ENCODE results near the gene FAM199X. TPM values are rescaled to one million over a fixed set of nuclear protein-coding genes. Genes with fewer than 3 reads are reported as not detected.

FAM199X gene
- total and polyA plus RNA-seq, 2 donors (not counting 3 experiments of a cell fraction or from before 2014, with no cell fraction given) = 4.0 to 16.8 TPM

GRCh38 chrX:104172121-104172520, 5.9 kb downstream of the FAM199X start:
- no peaks in the 10 kb centered on the region for H3K9me3 ChIP-seq (replicated peaks; ENCODE audit: control insufficient read depth, insufficient read depth, low read length)
- FAIRE-seq (no peak), DNase-seq (ENCODE audit: low read depth, low spot score) (no peak)
- ChIA-PET CTCF (interaction anchor here (0.6 kb wide), 1 partner anchor 147 kb away, joined by 3 read pairs; no protein-coding TSS in a partner anchor), POLR2A (no interaction called here)
- no peak overlapping the region for H2AFZ ChIP-seq (ENCODE audit: low read depth, low read length)
- no peaks in the 10 kb centered on the region for H3K36me3 ChIP-seq (ENCODE audit: control insufficient read depth in 2 of 2, extremely low read depth in 1 of 2, insufficient read depth in 2 of 2, low read length in 2 of 2)
- TF ChIP-seq GATA2 (IDR thresholded peaks at IDR 0.05; ENCODE audit: insufficient read depth, insufficient read length, low read depth, low read length) = no peak
- no peak for TF ChIP-seq FOS (IDR thresholded peaks at IDR 0.05; ENCODE audit: borderline replicate concordance, insufficient read depth, low read length)
- no peak for TF ChIP-seq CTCF (IDR thresholded peaks at IDR 0.05; ENCODE audit: extremely low read depth in 1 of 2, insufficient read depth in 1 of 2, low read depth in 1 of 2, low read length in 2 of 2)
- TF ChIP-seq MAX (IDR thresholded peaks at IDR 0.05; ENCODE audit: insufficient read depth, insufficient read length) = no peak
- TF ChIP-seq EZH2 (IDR thresholded peaks at IDR 0.05; ENCODE audit: borderline replicate concordance, low read depth, low read length, severe bottlenecking) = no peak
- no peak for TF ChIP-seq MYC (IDR thresholded peaks at IDR 0.05; ENCODE audit: low read depth, low read length)
- no peak for TF ChIP-seq POLR2A (IDR thresholded peaks at IDR 0.05; ENCODE audit: low read depth, low read length)
- TF ChIP-seq JUN (IDR thresholded peaks at IDR 0.05; ENCODE audit: borderline replicate concordance, insufficient read depth, insufficient read length, low read depth) = no peak
- TF ChIP-seq POLR2AphosphoS5 (IDR thresholded peaks at IDR 0.05; ENCODE audit: insufficient read depth, low read depth, low read length) = no peak
- dilution Hi-C loops (cut with MboI; ENCODE audit: extremely low pct_ligation_motif_present, low sequenced_read_pairs) (no loop called here), intact Hi-C loops (cut with micrococcal nuclease) (no loop called here)
- peaks cover 12% of the 10 kb centered on the region for H3K4me1 ChIP-seq (ENCODE audit: control insufficient read depth, extremely low read depth, insufficient read depth, low read length)
- no peak overlapping the region for H3K27ac ChIP-seq (ENCODE audit: insufficient read depth, low read depth, low read length)
- H4K20me1 ChIP-seq (replicated peaks; ENCODE audit: control insufficient read depth, extremely low read depth, insufficient read depth, low read length) = no peaks in the 10 kb centered on the region
- BruUV-seq (replicated peaks) = no TSS peak
- H3K4me3 ChIP-seq (replicated peaks in 1 of 3; ENCODE audit: insufficient read depth in 1 of 3, low read depth in 1 of 3, low read length in 3 of 3) = no peak overlapping the region
- no peak overlapping the region for H3K4me2 ChIP-seq (ENCODE audit: insufficient read depth, low read length)
- peaks cover 70% of the 10 kb centered on the region for H3K79me2 ChIP-seq (ENCODE audit: control insufficient read depth, insufficient read depth, low read length)
- H3K9me1 ChIP-seq (replicated peaks; ENCODE audit: control insufficient read depth, extremely low read depth, insufficient read depth, low read length) = no peaks in the 10 kb centered on the region
- no peak overlapping the region for H3K9ac ChIP-seq (replicated peaks; ENCODE audit: extremely low read depth, insufficient read depth, low read length)
- H3K27me3 ChIP-seq (ENCODE audit: control insufficient read depth in 2 of 2, insufficient read depth in 2 of 2, low read length in 2 of 2) = no peaks in the 10 kb centered on the region
